GM12873 (cell line): ENCODE measurements around the gene RAB5B.

Source experiments
- CTCF ChIP-seq: IDR thresholded peaks from 2 replicates; pipeline ENCODE4 v1.5.1; 2012; ENCODE audit warnings: low read depth, mild to moderate bottlenecking, moderate library complexity, low read length, control low read depth; ENCODE audit not compliant: insufficient read depth; ENCODE audit errors: missing control alignments

The RAB5B gene

GRCh38 chr12:55966408-55967281, 7.2 kb upstream of the RAB5B start, which contains the start of gene CDK2:
CDK2 (plus strand) TSS chr12:55966830; CDS start chr12:55967009, 179 bp downstream.
- no peak for TF ChIP-seq CTCF

GRCh38 chr12:55969356-55969755, 4.5 kb upstream of the RAB5B start:
- no peak for TF ChIP-seq CTCF

GRCh38 chr12:55970775-55971174, 3.1 kb upstream of the RAB5B start:
- TF ChIP-seq CTCF, result no peak

- no peak for TF ChIP-seq CTCF
Measured at GRCh38 chr12:55972042-55972441, 1.8 kb upstream of the RAB5B start.

- no peak for TF ChIP-seq CTCF
Measured at GRCh38 chr12:55972456-55972855, 1.4 kb upstream of the RAB5B start.

GRCh38 chr12:55972911-55973598, 823 bp upstream of the RAB5B start:
- no peak for TF ChIP-seq CTCF

GRCh38 chr12:55974308-55974730, 441 bp downstream of the RAB5B start:
- TF ChIP-seq CTCF, result no peak
